HCT116 (cell line): ENCODE data around the gene PRKAG2. TPM values are rescaled to one million over a fixed set of nuclear protein-coding genes. Genes with fewer than 3 reads are reported as not detected.

Source experiments
- ATAC-seq: fragments of 200-7000 bp; cut with Tn5 transposase; 2 replicates; pipeline ENCODE4 v1.9.1; 2020; ENCODE audit warnings: mild to moderate bottlenecking, moderate library complexity
- BruUV-seq: library from RNA; stranded (reverse); fragments of 400-500 nt; replicated peaks from 2 replicates; lab custom pipeline; 2021; lab: Mats Ljungman, UMichigan
- CTCF ChIA-PET: fragments of 300-600 bp; sonication (Branson Sonifier 250); formaldehyde crosslinking; loops from one replicate; lab custom pipeline; 2021; ENCODE audit warnings: antibody characterized with exemption; lab: Charles Lee
- POLR2A ChIA-PET: fragments of 300-600, 350-600 bp; sonication (Branson Sonifier 250); formaldehyde crosslinking; loops from one replicate; lab custom pipeline; 2021; ENCODE audit warnings: antibody characterized with exemption; lab: Charles Lee
- RAD21 ChIA-PET, 2 experiments: fragments of 300-600 bp; sonication (Branson Sonifier 250); formaldehyde crosslinking; loops; one replicate each; lab custom pipeline; 2023; ENCODE audit warnings: low total read pairs in 2 of 2; ENCODE audit not compliant: uncharacterized antibody in 2 of 2, unreplicated experiment in 2 of 2, low non-redundant PET in 1 of 2; lab: Charles Lee
- DNase-seq: peaks from one replicate; pipeline ENCODE4 v3.0.0-alpha.2; 2010; ENCODE audit warnings: low read depth, low spot score
- H2AFZ ChIP-seq: fragments of 200-600 bp; shearing (Covaris generic), sonication (generic); 2 replicates; pipeline ENCODE4 v1.6.1; 2017; ENCODE audit warnings: low read depth, mixed run types, mixed read lengths, antibody characterized with exemption, low read length; ENCODE audit not compliant: poor library complexity, severe bottlenecking
- H3K27ac ChIP-seq: 2 replicates; pipeline ENCODE4 v1.5.1; 2012; ENCODE audit warnings: low read depth, low read length
- H3K27me3 ChIP-seq: fragments of 200-600 bp; sonication (generic); 2 replicates; pipeline ENCODE4 v1.6.1; 2016; ENCODE audit warnings: mixed run types, low read length, mixed read lengths; ENCODE audit not compliant: insufficient read depth
- H3K36me3 ChIP-seq, 2 experiments: fragments of 200-500 bp in 1 of 2; fragments of 200-600 bp in 1 of 2; sonication (Bioruptor generic) in 1 of 2; sonication (generic) in 1 of 2; 2 replicates each; pipeline versions ENCODE4 v1.5.1 to v1.6.1; 2014 to 2016; ENCODE audit warnings: low read length in 2 of 2, inconsistent platforms in 1 of 2, mixed read lengths in 1 of 2, mixed run types in 1 of 2; ENCODE audit not compliant: insufficient read depth in 2 of 2, control insufficient read depth in 1 of 2
- H3K4me1 ChIP-seq, 2 experiments: fragments of 200-600 bp in 1 of 2; sonication (generic) in 1 of 2; 2 replicates each; pipeline versions ENCODE4 v1.5.1 to v1.6.1; 2012 to 2017; ENCODE audit warnings: low read length in 2 of 2, inconsistent platforms in 1 of 2, mild to moderate bottlenecking in 1 of 2, mixed read lengths in 1 of 2, mixed run types in 1 of 2, moderate library complexity in 1 of 2; ENCODE audit not compliant: insufficient read depth in 2 of 2, control insufficient read depth in 1 of 2
- H3K4me2 ChIP-seq: fragments of 200-600 bp; sonication (generic); 2 replicates; pipeline ENCODE4 v1.6.1; 2017; ENCODE audit warnings: mixed run types, low read length, mixed read lengths
- H3K4me3 ChIP-seq, 2 experiments: fragments of 200-600 bp in 1 of 2; sonication (generic) in 1 of 2; replicated peaks in 1 of 2; 2 replicates each; pipeline ENCODE4 v1.5.1; 2011 to 2016; ENCODE audit warnings: low read length in 2 of 2, control low read depth in 1 of 2, low read depth in 1 of 2, mild to moderate bottlenecking in 1 of 2, mixed read lengths in 1 of 2, mixed run types in 1 of 2
- H3K79me2 ChIP-seq: fragments of 200-600 bp; sonication (generic); 2 replicates; pipeline ENCODE4 v1.6.1; 2017; ENCODE audit warnings: mild to moderate bottlenecking, mixed run types, low read length, moderate library complexity, mixed read lengths; ENCODE audit not compliant: insufficient read depth
- H3K9ac ChIP-seq: fragments of 200-600 bp; sonication (generic); 2 replicates; pipeline ENCODE4 v1.6.1; 2016; ENCODE audit warnings: low read length, mixed read lengths
- H3K9me2 ChIP-seq: fragments of 200-600 bp; sonication (generic), shearing (Covaris generic); 2 replicates; pipeline ENCODE4 v1.6.1; 2017; ENCODE audit warnings: mixed run types, mild to moderate bottlenecking, moderate library complexity; ENCODE audit not compliant: insufficient read depth
- H3K9me3 ChIP-seq, 2 experiments: fragments of 200-500 bp in 1 of 2; fragments of 200-600 bp in 1 of 2; sonication (Bioruptor generic) in 1 of 2; sonication (generic) in 1 of 2; 2 replicates each; pipeline ENCODE4 v1.6.1; 2014 to 2017; ENCODE audit warnings: low read length in 2 of 2, mixed read lengths in 2 of 2, inconsistent platforms in 1 of 2, low read depth in 1 of 2, mild to moderate bottlenecking in 1 of 2, mixed run types in 1 of 2, moderate library complexity in 1 of 2; ENCODE audit not compliant: control insufficient read depth in 1 of 2, insufficient read depth in 1 of 2
- H4K20me1 ChIP-seq: fragments of 200-600 bp; sonication (generic), shearing (Covaris generic); 2 replicates; pipeline ENCODE4 v1.6.1; 2017; ENCODE audit warnings: mixed run types, mild to moderate bottlenecking, moderate library complexity; ENCODE audit not compliant: insufficient read depth
- CEBPB ChIP-seq: IDR thresholded peaks from 2 replicates; pipeline ENCODE4 v1.6.1; 2012; ENCODE audit warnings: low read depth
- EGR1 ChIP-seq: IDR thresholded peaks from 2 replicates; pipeline ENCODE4 v1.6.1; 2012; ENCODE audit warnings: low read depth
- ELF1 ChIP-seq: IDR thresholded peaks from 2 replicates; pipeline ENCODE4 v1.6.1; 2012; ENCODE audit warnings: low read depth, borderline replicate concordance
- EZH2 ChIP-seq: fragments of 200-600 bp; sonication (generic); IDR thresholded peaks from 2 replicates; pipeline ENCODE4 v1.6.1; 2017; ENCODE audit warnings: antibody characterized with exemption, mixed run types
- EZH2phosphoT487 ChIP-seq: fragments of 200-600 bp; IDR thresholded peaks from 2 replicates; pipeline ENCODE4 v1.6.1; 2018; ENCODE audit warnings: antibody characterized with exemption, borderline replicate concordance
- FOSL1 ChIP-seq: IDR thresholded peaks from 2 replicates; pipeline ENCODE4 v1.6.1; 2012; ENCODE audit warnings: low read depth
- JUND ChIP-seq: IDR thresholded peaks from 2 replicates; pipeline ENCODE4 v1.6.1; 2012
- POLR2A ChIP-seq: IDR thresholded peaks from 2 replicates; pipeline ENCODE4 v1.7.0; 2011; ENCODE audit warnings: borderline replicate concordance; ENCODE audit not compliant: insufficient read depth, insufficient read length; ENCODE audit errors: extremely low read depth
- POLR2AphosphoS5 ChIP-seq: IDR thresholded peaks from 2 replicates; pipeline ENCODE4 v1.6.1; 2011; ENCODE audit warnings: mild to moderate bottlenecking, low read depth, low read length, moderate library complexity
- RAD21 ChIP-seq: IDR thresholded peaks from 2 replicates; pipeline ENCODE4 v1.6.1; 2012; ENCODE audit warnings: low read depth, mild to moderate bottlenecking
- REST ChIP-seq: IDR thresholded peaks from 2 replicates; pipeline ENCODE4 v1.6.1; 2012; ENCODE audit warnings: low read depth
- SP1 ChIP-seq: IDR thresholded peaks from 2 replicates; pipeline ENCODE4 v1.6.1; 2012; ENCODE audit warnings: low read depth
- SRF ChIP-seq: IDR thresholded peaks from 2 replicates; pipeline ENCODE4 v1.6.1; 2012; ENCODE audit warnings: low read depth
- TCF7L2 ChIP-seq: IDR thresholded peaks from 2 replicates; pipeline ENCODE4 v1.7.0; 2011; ENCODE audit warnings: borderline replicate concordance, inconsistent platforms; ENCODE audit not compliant: insufficient read depth, insufficient read length; ENCODE audit errors: extremely low read depth
- YY1 ChIP-seq: IDR thresholded peaks from 2 replicates; pipeline ENCODE4 v1.6.1; 2011; ENCODE audit warnings: low read length, low read depth, moderate library complexity, mild to moderate bottlenecking; ENCODE audit not compliant: insufficient replicate concordance; ENCODE audit errors: extremely low read depth
- ZFX ChIP-seq: fragments of 450-650 bp; IDR thresholded peaks from 2 replicates; pipeline ENCODE4 v1.6.1; 2017
- ZNF274 ChIP-seq: fragments of 200-500 bp; sonication (Bioruptor generic); IDR thresholded peaks from 2 replicates; pipeline ENCODE4 v1.6.1; 2014; ENCODE audit warnings: mild to moderate bottlenecking, low read depth, low read length, inconsistent platforms
- intact Hi-C: fragments of 100-400 bp; cut with micrococcal nuclease; formaldehyde crosslinking; loops from 2 replicates; pipeline ENCODE4 v1.10.0; 2022
- total RNA-seq: library from RNA; stranded (reverse); gene quantifications from one replicate; pipeline ENCODE4 v1.2.1, GENCODE V29; 2021; ENCODE audit not compliant: unreplicated experiment
- TF ChIP-seq, protein P1 (sequence below): IDR thresholded peaks from 2 replicates; pipeline ENCODE4 v1.6.1; 2011; ENCODE audit warnings: mild to moderate bottlenecking, low read length, moderate library complexity; ENCODE audit not compliant: insufficient replicate concordance; ENCODE audit errors: extremely low read depth
- TF ChIP-seq, protein P2 (sequence below): IDR thresholded peaks from 2 replicates; pipeline ENCODE4 v1.6.1; 2012

PRKAG2 gene
- total RNA-seq, 1 experiment from 2014 or later: 23.6 TPM

DNA sequence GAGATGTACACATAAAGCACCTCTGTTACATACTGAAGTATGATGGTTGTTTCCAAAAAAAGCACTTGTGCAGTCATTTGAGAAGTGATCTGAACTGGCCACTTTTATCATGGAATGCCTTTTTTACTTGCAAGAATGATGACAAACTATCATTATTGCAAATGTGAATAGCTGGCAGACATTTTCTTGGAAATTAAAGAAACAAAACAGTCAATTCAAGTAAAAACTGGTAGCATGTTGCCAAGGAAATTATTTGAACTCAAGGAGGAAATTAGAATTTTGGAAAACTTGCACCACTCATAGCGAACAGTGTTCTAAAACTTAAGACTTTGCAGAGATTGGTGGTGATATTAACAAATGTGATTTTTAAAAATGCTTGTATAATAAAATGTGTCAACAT, 363.8 kb downstream of the PRKAG2 start:
- H4K20me1 ChIP-seq: peaks cover 64% of the 10 kb centered on the region
- POLR2A ChIA-PET: no interaction called here
- intact Hi-C loops: no loop called here

More for the DNA sequence above, 363.8 kb downstream of the PRKAG2 start:
- Histone ChIP-seq H3K79me2 (peaks cover 100% of the 10 kb centered on the region), H3K4me3 (no peak overlapping the region), H3K4me2 (no peak overlapping the region), H3K27me3 (no peaks in the 10 kb centered on the region), H3K4me1 (peaks cover 13 to 42% of the 10 kb centered on the region in 2 experiments), H3K27ac (no peak overlapping the region), H3K36me3 (no peaks in the 10 kb centered on the region), H3K9me3 (no peaks in the 10 kb centered on the region), H3K9me2 (no peaks in the 10 kb centered on the region), H3K9ac (no peak overlapping the region), H2AFZ (no peak overlapping the region)
- no peak for DNase-seq
- CTCF ChIA-PET: no interaction called here
- RAD21 ChIA-PET: no interaction called here
- no peak for TF ChIP-seq REST
- no peak for TF ChIP-seq SP1
- TF ChIP-seq FOSL1: no peak
- no peak for TF ChIP-seq EGR1
- no peak for TF ChIP-seq EZH2phosphoT487
- no peak for TF ChIP-seq POLR2A
- TF ChIP-seq ZFX: no peak
- TF ChIP-seq, protein P1, sequence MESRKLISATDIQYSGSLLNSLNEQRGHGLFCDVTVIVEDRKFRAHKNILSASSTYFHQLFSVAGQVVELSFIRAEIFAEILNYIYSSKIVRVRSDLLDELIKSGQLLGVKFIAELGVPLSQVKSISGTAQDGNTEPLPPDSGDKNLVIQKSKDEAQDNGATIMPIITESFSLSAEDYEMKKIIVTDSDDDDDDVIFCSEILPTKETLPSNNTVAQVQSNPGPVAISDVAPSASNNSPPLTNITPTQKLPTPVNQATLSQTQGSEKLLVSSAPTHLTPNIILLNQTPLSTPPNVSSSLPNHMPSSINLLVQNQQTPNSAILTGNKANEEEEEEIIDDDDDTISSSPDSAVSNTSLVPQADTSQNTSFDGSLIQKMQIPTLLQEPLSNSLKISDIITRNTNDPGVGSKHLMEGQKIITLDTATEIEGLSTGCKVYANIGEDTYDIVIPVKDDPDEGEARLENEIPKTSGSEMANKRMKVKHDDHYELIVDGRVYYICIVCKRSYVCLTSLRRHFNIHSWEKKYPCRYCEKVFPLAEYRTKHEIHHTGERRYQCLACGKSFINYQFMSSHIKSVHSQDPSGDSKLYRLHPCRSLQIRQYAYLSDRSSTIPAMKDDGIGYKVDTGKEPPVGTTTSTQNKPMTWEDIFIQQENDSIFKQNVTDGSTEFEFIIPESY: no peak
- no peak for TF ChIP-seq YY1
- no peak for TF ChIP-seq ELF1
- no peak for TF ChIP-seq EZH2
- TF ChIP-seq ZNF274: no peak
- no peak for TF ChIP-seq CEBPB
- no peak for TF ChIP-seq RAD21
- TF ChIP-seq, protein P2, sequence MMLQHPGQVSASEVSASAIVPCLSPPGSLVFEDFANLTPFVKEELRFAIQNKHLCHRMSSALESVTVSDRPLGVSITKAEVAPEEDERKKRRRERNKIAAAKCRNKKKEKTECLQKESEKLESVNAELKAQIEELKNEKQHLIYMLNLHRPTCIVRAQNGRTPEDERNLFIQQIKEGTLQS: no peak
- TF ChIP-seq JUND: no peak
- TF ChIP-seq SRF: no peak
- no peak for TF ChIP-seq TCF7L2
- TF ChIP-seq POLR2AphosphoS5: no peak
- BruUV-seq: no TSS peak
- ATAC-seq: no peak
